ENCODE measurements around the gene KMT2D.

KMT2D gene

DNA sequence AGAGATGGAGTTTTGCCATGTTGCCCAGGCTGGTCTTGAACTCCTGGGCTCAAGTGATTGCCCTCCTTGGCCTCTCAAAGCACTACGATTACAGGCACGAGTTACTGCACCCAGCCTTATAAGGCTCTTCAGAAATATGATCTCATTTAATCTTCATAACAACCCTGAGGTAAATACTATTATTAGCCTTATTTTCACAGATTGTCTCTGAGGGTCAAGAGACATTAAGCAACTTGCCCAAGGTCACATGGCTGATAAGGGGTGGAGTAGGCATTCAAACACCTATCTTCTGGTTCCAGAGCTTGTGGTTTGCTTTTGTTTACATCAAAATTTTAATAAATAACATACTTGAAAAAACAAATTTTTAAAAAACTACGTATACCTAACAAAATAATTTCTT lies 47.2 kb downstream of the KMT2D start:
- no peak for DNase-seq

DNA sequence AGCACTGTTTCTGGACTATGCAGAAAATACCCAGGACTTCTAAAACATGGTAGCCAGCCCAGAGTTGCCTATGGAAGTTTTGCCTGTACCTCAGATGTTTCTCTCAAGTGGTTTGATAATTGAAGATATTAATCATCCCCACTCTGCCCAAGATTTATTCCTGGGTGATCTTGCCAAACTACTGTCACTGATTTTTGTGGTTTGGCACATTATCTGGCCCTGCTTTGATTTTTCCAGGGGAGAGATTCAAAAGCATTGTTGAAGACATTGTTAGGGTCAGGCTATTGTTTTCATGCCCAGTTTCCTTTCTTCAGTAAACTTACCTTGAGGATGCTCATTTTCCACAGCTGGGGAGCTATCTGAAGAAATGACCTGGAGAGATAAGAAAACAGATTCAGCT lies 47.9 kb downstream of the KMT2D start:
- no peak for DNase-seq

All from NCI-H226 (cell line).